AG04450 (cell line): Measurements from ENCODE around the gene COPRS. TPM values are rescaled to one million over a fixed set of nuclear protein-coding genes. Genes with fewer than 3 reads are reported as not detected.
"Not testable (repeated sequence)": the region's sequence is repeated elsewhere in the genome, so short reads cannot be mapped to it uniquely, and the experiment has no call there.

Experiments used
- CTCF ChIA-PET: fragments of 300-600, 350-600 bp; formaldehyde crosslinking; extraction: SDS; loops from one replicate; lab custom pipeline; 2022; ENCODE audit warnings: antibody characterized with exemption, inconsistent platforms; lab: Charles Lee
- POLR2A ChIA-PET: fragments of 350-600 bp; formaldehyde crosslinking; extraction: SDS; loops from one replicate; lab custom pipeline; 2021; ENCODE audit warnings: antibody characterized with exemption, inconsistent platforms; lab: Yijun Ruan, JAX
- DNase-seq: peaks from one replicate; pipeline ENCODE4 v3.0.0-alpha.2; 2011; ENCODE audit warnings: low read depth, low spot score
- H3K27ac ChIP-seq: one replicate; pipeline ENCODE4 v1.5.1; 2012; ENCODE audit warnings: low read depth, low read length, control low read depth
- H3K27me3 ChIP-seq: one replicate; pipeline ENCODE4 v1.6.0; 2012; ENCODE audit warnings: low read length; ENCODE audit not compliant: control insufficient read depth, insufficient read depth
- H3K4me3 ChIP-seq: 2 replicates; pipeline ENCODE4 v1.5.1; 2011; ENCODE audit warnings: mild to moderate bottlenecking, low read depth, low read length, control low read depth
- H3K9me3 ChIP-seq: 2 replicates; pipeline ENCODE4 v1.5.1; 2012; ENCODE audit warnings: low read length; ENCODE audit not compliant: control insufficient read depth, insufficient read depth
- CTCF ChIP-seq: IDR thresholded peaks from 2 replicates; pipeline ENCODE4 v1.5.1; 2011; ENCODE audit warnings: low read depth, low read length, control low read depth, inconsistent platforms
- polyA plus RNA-seq: library from polyadenylated mRNA; depleted of rRNA; stranded (reverse); fragments of >200 nt; gene quantifications from 2 replicates; pipeline ENCODE4 v1.2.3, GENCODE V29; 2011

COPRS gene
- polyA plus RNA-seq, 1 experiment: 61.1 TPM

- no peak for DNase-seq
- no peak overlapping the region for H3K4me3 ChIP-seq
- POLR2A ChIA-PET: no interaction called here
- no peaks in the 10 kb centered on the region for H3K27me3 ChIP-seq
- TF ChIP-seq CTCF: no peak
- H3K27ac ChIP-seq: no peak overlapping the region
- no peaks in the 10 kb centered on the region; the same call in 1 of the 2 replicates for H3K9me3 ChIP-seq
- CTCF ChIA-PET: no interaction called here
These were observed 36.0 kb downstream of the COPRS start for GRCh38 chr17:31823014-31823413.

DNA sequence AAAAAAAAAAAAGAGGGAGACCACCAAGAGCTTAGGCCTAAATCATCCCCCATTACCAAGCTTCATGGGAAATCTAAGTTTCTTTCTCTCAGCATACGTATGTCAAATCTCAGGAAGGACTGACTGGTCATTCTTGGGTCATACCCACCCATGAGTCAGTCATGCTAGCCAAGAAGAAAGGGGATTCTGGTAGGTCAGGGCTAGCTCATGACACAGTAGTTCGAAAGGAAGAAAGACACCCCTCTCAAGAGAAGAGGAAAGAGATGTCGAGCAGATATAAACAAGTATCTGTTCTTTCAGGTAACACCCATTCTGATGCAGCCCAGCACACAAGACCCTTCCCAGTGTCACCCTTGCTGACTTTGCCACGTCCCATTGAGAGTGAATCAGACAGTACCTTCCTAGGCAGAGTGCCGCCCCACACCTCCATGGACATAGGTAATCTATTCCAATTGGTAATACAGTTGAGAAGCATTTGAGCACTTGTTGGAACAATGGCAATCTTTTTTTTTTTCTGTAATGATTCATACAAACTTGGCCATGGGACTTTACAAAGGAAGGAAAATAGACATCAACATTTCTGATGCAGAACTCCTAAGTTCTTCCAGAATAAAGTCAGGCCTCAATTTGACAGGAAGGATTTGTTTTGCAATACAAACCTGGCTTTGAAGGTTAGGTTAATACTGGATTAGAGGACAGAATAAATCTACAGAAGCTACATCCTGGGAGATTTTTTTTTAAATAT, 38.2 kb downstream of the COPRS start:
- TF ChIP-seq CTCF: no peak
- no peaks in the 10 kb centered on the region; the same call in 1 of the 2 replicates for H3K9me3 ChIP-seq
- ChIA-PET CTCF (no interaction called here), POLR2A (no interaction called here)
- H3K27ac ChIP-seq: no peak overlapping the region
- DNase-seq: no peak
- H3K27me3 ChIP-seq: no peaks in the 10 kb centered on the region
- H3K4me3 ChIP-seq: no peak overlapping the region

DNA sequence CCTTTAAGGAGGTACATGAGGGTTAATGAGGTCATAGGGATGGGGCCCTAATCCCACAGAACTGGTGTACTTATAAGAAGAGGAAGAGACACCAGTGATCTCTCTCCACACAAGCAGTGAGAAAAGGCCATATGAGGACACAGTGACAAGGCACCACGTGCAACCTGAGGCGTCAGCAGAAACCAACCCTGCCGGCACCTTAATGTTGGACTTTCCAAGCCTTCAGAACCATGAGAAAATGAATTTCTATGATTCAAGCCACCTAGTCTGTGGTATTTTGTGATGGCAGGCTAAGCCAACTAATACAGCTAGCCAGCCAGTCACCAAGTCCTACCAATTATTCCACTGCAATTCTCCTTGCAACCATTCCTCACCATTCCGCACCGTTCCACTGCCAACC, 39.5 kb downstream of the COPRS start:
- Histone ChIP-seq H3K27ac (no peak overlapping the region), H3K4me3 (no peak overlapping the region), H3K9me3 (no peaks in the 10 kb centered on the region), H3K27me3 (no peaks in the 10 kb centered on the region)
- POLR2A ChIA-PET: no interaction called here
- no peak for DNase-seq
- no peak for TF ChIP-seq CTCF
- CTCF ChIA-PET: no interaction called here

DNA sequence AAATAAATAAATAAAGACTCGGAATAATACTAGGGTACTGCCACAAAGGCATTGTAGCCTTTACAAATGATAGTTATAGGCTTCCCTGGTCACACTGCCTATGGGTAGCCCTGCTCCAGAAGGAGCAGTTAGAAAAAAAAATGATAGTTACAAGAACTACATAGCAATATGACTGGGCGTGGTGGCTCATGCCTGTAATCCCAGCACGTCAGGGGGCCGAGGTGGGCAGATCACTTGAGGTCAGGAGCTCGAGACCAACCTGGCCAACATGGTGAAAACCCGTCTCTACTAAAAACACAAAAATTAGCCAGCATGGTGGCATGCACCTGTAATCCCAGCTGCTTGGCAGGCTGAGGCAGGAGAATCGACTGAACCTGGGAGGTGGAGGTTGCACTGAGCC, 40.2 kb downstream of the COPRS start:
- POLR2A ChIA-PET, H3K27ac ChIP-seq, H3K9me3 ChIP-seq, H3K27me3 ChIP-seq, DNase-seq, H3K4me3 ChIP-seq, CTCF ChIA-PET: not testable (repeated sequence)

DNA sequence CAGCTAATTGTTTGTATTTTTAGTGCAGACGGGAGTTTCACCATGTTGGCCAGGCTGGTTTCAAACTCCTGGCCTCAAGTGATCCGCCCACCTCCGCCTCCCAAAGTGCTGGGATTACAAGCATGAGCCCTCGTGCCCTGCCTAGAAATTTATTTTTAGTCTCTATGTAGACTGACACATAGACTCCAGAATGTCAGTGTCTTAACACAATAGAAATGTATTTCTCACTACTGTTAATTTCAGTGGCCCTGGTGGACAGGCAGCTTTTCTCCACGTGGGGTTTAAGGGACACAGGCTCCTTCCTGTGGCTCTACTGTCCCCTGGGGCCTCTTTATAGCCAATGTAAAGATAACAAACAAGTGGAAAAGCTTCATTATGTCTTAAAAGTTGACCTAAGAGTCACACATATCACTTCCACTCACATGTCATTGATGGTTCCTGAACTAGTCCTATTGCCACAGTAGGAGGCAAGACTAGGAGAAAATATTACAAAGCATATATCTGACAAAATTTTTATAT, 43.8 kb downstream of the COPRS start:
- POLR2A ChIA-PET: no interaction called here
- Histone ChIP-seq H3K27ac (no peak overlapping the region), H3K4me3 (no peak overlapping the region), H3K27me3 (no peaks in the 10 kb centered on the region), H3K9me3 (no peaks in the 10 kb centered on the region)
- CTCF ChIA-PET: no interaction called here
- TF ChIP-seq CTCF: no peak
- no peak for DNase-seq
